ENCODE results near the gene SMNDC1.
A peak's percentile ranks its signal among the peaks of the same experiment; 100 is the strongest.

The SMNDC1 gene

DNA sequence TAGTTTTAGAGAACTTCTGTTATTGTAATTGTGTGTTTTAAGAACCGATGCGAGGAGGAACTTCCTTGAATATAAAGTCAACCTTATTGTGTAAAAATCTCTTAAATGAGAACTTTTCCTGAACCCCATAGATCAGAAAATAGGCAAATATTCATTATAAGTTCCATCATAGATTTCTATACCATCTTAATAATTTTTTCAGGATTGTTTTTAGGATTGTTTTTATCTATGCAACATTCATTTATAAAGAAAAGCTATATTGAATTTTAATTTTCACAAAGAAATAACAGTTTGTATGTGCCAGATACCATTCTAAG lies 1.7 kb upstream of the SMNDC1 start:
- no peaks in the 10 kb centered on the region for H3F3A ChIP-seq (ENCODE audit: insufficient read depth, low read length)
- no peaks in the 10 kb centered on the region for H4K20me1 ChIP-seq (ENCODE audit: insufficient read depth, low read length)
- H3K4me3 ChIP-seq (ENCODE audit: low read depth, low read length, poor library complexity, severe bottlenecking) = no peak overlapping the region
- H3K9ac ChIP-seq (ENCODE audit: low read length) = no peak overlapping the region
- H3K4me1 ChIP-seq (ENCODE audit: insufficient read depth, low read length, severe bottlenecking) = peaks cover 44% of the 10 kb centered on the region
- H3K27me3 ChIP-seq (ENCODE audit: insufficient read depth, low read length) = no peaks in the 10 kb centered on the region
- no peak overlapping the region for H2AFZ ChIP-seq (ENCODE audit: low read length)
- no peak overlapping the region for H3K27ac ChIP-seq (ENCODE audit: low read depth, low read length, poor library complexity, severe bottlenecking)
- TF ChIP-seq EZH2 (IDR thresholded peaks at IDR 0.05; ENCODE audit: borderline replicate concordance, low read length) = no peak
- TF ChIP-seq, protein P1, sequence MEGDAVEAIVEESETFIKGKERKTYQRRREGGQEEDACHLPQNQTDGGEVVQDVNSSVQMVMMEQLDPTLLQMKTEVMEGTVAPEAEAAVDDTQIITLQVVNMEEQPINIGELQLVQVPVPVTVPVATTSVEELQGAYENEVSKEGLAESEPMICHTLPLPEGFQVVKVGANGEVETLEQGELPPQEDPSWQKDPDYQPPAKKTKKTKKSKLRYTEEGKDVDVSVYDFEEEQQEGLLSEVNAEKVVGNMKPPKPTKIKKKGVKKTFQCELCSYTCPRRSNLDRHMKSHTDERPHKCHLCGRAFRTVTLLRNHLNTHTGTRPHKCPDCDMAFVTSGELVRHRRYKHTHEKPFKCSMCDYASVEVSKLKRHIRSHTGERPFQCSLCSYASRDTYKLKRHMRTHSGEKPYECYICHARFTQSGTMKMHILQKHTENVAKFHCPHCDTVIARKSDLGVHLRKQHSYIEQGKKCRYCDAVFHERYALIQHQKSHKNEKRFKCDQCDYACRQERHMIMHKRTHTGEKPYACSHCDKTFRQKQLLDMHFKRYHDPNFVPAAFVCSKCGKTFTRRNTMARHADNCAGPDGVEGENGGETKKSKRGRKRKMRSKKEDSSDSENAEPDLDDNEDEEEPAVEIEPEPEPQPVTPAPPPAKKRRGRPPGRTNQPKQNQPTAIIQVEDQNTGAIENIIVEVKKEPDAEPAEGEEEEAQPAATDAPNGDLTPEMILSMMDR (IDR thresholded peaks at IDR 0.05; ENCODE audit: low read length) = no peak
- H3K4me2 ChIP-seq (ENCODE audit: low read length) = peak overlapping the region; percentile 19
- peaks cover 23% of the 10 kb centered on the region for H3K36me3 ChIP-seq (ENCODE audit: insufficient read depth, low read length)
- no peaks in the 10 kb centered on the region for H3K9me2 ChIP-seq (ENCODE audit: low read depth, low read length)
- peaks cover 31% of the 10 kb centered on the region for H3K79me2 ChIP-seq (ENCODE audit: insufficient read depth, low read length)
- H3K9me3 ChIP-seq (ENCODE audit: low read length) = no peaks in the 10 kb centered on the region

DNA sequence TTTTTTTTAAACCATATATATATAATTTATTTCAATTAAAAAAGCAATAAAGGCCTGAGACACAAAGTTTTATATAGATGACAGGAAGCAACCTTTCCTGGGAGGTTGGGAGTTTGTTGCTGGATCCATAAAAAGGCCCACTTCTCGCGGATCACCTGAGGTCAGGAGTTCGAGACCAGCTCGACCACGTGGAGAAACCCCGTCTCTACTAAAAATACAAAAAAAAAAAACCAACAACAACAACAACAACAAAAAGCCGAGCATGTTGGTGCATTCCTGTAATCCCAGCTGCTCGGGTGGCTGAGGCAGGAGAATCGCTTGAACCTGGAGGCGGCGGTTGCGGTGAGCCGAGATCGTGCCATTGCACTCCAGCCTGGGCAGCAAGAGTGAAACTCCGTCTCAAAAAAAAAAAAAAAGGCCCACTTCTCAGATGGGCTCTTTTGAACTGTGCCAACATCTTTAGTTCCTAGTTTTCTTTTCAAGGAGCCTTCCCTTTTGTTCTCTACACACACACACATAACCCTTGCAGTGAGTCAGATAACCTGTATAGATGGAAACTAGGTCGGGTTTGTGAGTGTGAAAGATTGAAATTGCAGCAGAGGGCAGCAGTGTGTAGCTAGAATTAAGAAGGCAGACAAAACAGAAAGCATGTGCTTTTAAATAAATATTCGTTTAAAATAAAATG lies 1.2 kb upstream of the SMNDC1 start:
- Histone ChIP-seq H3K4me2 (ENCODE audit: low read length) (peak overlapping the region; percentile 88), H3K4me1 (ENCODE audit: insufficient read depth, low read length, severe bottlenecking) (peaks cover 40% of the 10 kb centered on the region), H3K9me2 (ENCODE audit: low read depth, low read length) (no peaks in the 10 kb centered on the region), H3K27me3 (ENCODE audit: insufficient read depth, low read length) (no peaks in the 10 kb centered on the region), H3F3A (ENCODE audit: insufficient read depth, low read length) (no peaks in the 10 kb centered on the region), H3K79me2 (ENCODE audit: insufficient read depth, low read length) (peaks cover 36% of the 10 kb centered on the region), H4K20me1 (ENCODE audit: insufficient read depth, low read length) (no peaks in the 10 kb centered on the region), H3K4me3 (ENCODE audit: low read depth, low read length, poor library complexity, severe bottlenecking) (peak overlapping the region; percentile 98), H3K27ac (ENCODE audit: low read depth, low read length, poor library complexity, severe bottlenecking) (peak overlapping the region; percentile 79), H3K9ac (ENCODE audit: low read length) (no peak overlapping the region; the same call in 1 of the 2 replicates), H3K9me3 (ENCODE audit: low read length) (no peaks in the 10 kb centered on the region), H2AFZ (ENCODE audit: low read length) (no peak overlapping the region), H3K36me3 (ENCODE audit: insufficient read depth, low read length) (peaks cover 28% of the 10 kb centered on the region)
- TF ChIP-seq, protein P1 (IDR thresholded peaks at IDR 0.05; ENCODE audit: low read length) = peak; percentile 75
- TF ChIP-seq EZH2 (IDR thresholded peaks at IDR 0.05; ENCODE audit: borderline replicate concordance, low read length) = no peak

DNA sequence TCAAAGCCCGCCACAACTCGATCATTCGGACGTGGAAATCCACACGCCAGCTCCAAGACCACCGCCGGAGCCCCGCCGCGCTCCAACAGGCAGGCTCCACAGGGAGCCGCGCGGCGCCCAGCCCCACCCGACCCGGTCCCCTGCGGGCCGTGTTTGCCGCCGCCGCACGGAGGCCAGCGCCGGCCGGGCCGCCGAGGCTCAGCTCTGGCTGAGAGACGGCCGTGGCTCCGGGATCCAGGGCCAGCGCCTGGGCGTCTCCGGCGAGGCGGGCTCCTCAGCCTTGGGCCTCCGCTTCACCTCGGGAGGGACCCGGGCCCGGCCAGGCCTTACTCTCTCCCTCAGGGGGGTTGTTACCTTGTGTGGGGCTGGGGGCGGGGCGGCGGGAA lies 333 bp downstream of the SMNDC1 start:
- H3K79me2 ChIP-seq (ENCODE audit: insufficient read depth, low read length) = peaks cover 43% of the 10 kb centered on the region
- H3K9me3 ChIP-seq (ENCODE audit: low read length) = no peaks in the 10 kb centered on the region
- TF ChIP-seq EZH2 (IDR thresholded peaks at IDR 0.05; ENCODE audit: borderline replicate concordance, low read length) = no peak
- TF ChIP-seq, protein P1 (IDR thresholded peaks at IDR 0.05; ENCODE audit: low read length) = no peak
- no peaks in the 10 kb centered on the region for H4K20me1 ChIP-seq (ENCODE audit: insufficient read depth, low read length)
- peaks cover 44% of the 10 kb centered on the region for H3K36me3 ChIP-seq (ENCODE audit: insufficient read depth, low read length)
- peaks cover 40% of the 10 kb centered on the region for H3K4me1 ChIP-seq (ENCODE audit: insufficient read depth, low read length, severe bottlenecking)
- peak overlapping the region; percentile 79 for H3K27ac ChIP-seq (ENCODE audit: low read depth, low read length, poor library complexity, severe bottlenecking)
- peak overlapping the region; percentile 98 for H3K4me3 ChIP-seq (ENCODE audit: low read depth, low read length, poor library complexity, severe bottlenecking)
- H3K27me3 ChIP-seq (ENCODE audit: insufficient read depth, low read length) = no peaks in the 10 kb centered on the region
- H3K4me2 ChIP-seq (ENCODE audit: low read length) = peak overlapping the region; percentile 82
- H3K9ac ChIP-seq (ENCODE audit: low read length) = peak overlapping the region; percentile 98
- H2AFZ ChIP-seq (ENCODE audit: low read length) = no peak overlapping the region
- no peaks in the 10 kb centered on the region for H3F3A ChIP-seq (ENCODE audit: insufficient read depth, low read length)
- H3K9me2 ChIP-seq (ENCODE audit: low read depth, low read length) = no peaks in the 10 kb centered on the region

Measured in OCI-LY1 (cell line).